ENCODE data around the gene CH25H. TPM values are rescaled to one million over a fixed set of nuclear protein-coding genes. Genes with fewer than 3 reads are reported as not detected.
"Not testable (repeated sequence)": the region's sequence is repeated elsewhere in the genome, so short reads cannot be mapped to it uniquely, and the experiment has no call there.

The CH25H gene
- polyA plus RNA-seq, 1 experiment, result 0.71 TPM

GRCh38 chr10:89251409-89252224, 44.5 kb upstream of the CH25H start, which contains the start of gene LIPA:
Gene LIPA (minus strand): TSS chr10:89251775. CDS start chr10:89247648, 4,127 bp downstream.
- DNase-seq (ENCODE audit: low read depth, low spot score), result peak; percentile 92
- no peak within 1 kb of the TSS for H3K27ac ChIP-seq (ENCODE audit: low read depth, low read length)
- ChIA-PET POLR2A (interaction anchor here (0.9 to 1.6 kb wide), 3 partner anchors 32 to 392 kb away, joined by 3 to 6 read pairs (median 3); no protein-coding TSS in a partner anchor), CTCF (interaction anchor here (0.6 to 2.6 kb wide), 4 partner anchors 8 to 121 kb away, joined by 3 to 20 read pairs (median 3); no protein-coding TSS in a partner anchor)
- no peaks in the 10 kb centered on the region for H3K27me3 ChIP-seq (ENCODE audit: control insufficient read depth, insufficient read depth, low read length)
- H3K9me3 ChIP-seq (ENCODE audit: control insufficient read depth, insufficient read depth, low read length), result peaks cover 8% of the 10 kb centered on the region
- TF ChIP-seq CTCF (IDR thresholded peaks at IDR 0.05; ENCODE audit: low read depth, low read length), result no peak
- peak within 1 kb of the TSS; percentile 93 for H3K4me3 ChIP-seq (ENCODE audit: low read depth, low read length)

- peak overlapping the region; percentile 93 for H3K4me3 ChIP-seq (ENCODE audit: low read depth, low read length)
- TF ChIP-seq CTCF (IDR thresholded peaks at IDR 0.05; ENCODE audit: low read depth, low read length), result no peak
- ChIA-PET POLR2A (interaction anchor here (0.9 to 1.6 kb wide), 3 partner anchors 33 to 393 kb away, joined by 3 to 6 read pairs (median 3); no protein-coding TSS in a partner anchor), CTCF (interaction anchor here (1.0 to 2.6 kb wide), 2 partner anchors 8 to 118 kb away, joined by 3 to 20 read pairs; no protein-coding TSS in a partner anchor)
- peaks cover 8% of the 10 kb centered on the region for H3K9me3 ChIP-seq (ENCODE audit: control insufficient read depth, insufficient read depth, low read length)
- no peak overlapping the region for H3K27ac ChIP-seq (ENCODE audit: low read depth, low read length)
- H3K27me3 ChIP-seq (ENCODE audit: control insufficient read depth, insufficient read depth, low read length), result no peaks in the 10 kb centered on the region
- DNase-seq (ENCODE audit: low read depth, low spot score), result no peak
Observed at GRCh38 chr10:89250865-89251408, 43.8 kb upstream of the CH25H start.

- Histone ChIP-seq H3K4me3 (ENCODE audit: low read depth, low read length) (no peak overlapping the region), H3K27me3 (ENCODE audit: control insufficient read depth, insufficient read depth, low read length) (no peaks in the 10 kb centered on the region), H3K27ac (ENCODE audit: low read depth, low read length) (no peak overlapping the region), H3K9me3 (ENCODE audit: control insufficient read depth, insufficient read depth, low read length) (peaks cover 4% of the 10 kb centered on the region)
- CTCF ChIA-PET, result interaction anchor here (1.0 kb wide), 1 partner anchor 31 kb away, joined by 10 read pairs; no protein-coding TSS in a partner anchor
- TF ChIP-seq CTCF (IDR thresholded peaks at IDR 0.05; ENCODE audit: low read depth, low read length), result no peak
- POLR2A ChIA-PET, result no interaction called here
- DNase-seq (ENCODE audit: low read depth, low spot score), result no peak
Observed at GRCh38 chr10:89248990-89249389, 41.9 kb upstream of the CH25H start.

- POLR2A ChIA-PET; H3K4me3 ChIP-seq (ENCODE audit: low read depth, low read length); DNase-seq (ENCODE audit: low read depth, low spot score); H3K9me3 ChIP-seq (ENCODE audit: control insufficient read depth, insufficient read depth, low read length); H3K27me3 ChIP-seq (ENCODE audit: control insufficient read depth, insufficient read depth, low read length); H3K27ac ChIP-seq (ENCODE audit: low read depth, low read length): not testable (repeated sequence)
- CTCF ChIA-PET, result interaction anchor here (1.3 kb wide), 1 partner anchor 218 kb away, joined by 4 read pairs; no protein-coding TSS in a partner anchor
Observed at GRCh38 chr10:89247623-89248022, 40.5 kb upstream of the CH25H start.

- Histone ChIP-seq H3K4me3 (ENCODE audit: low read depth, low read length) (no peak overlapping the region), H3K9me3 (ENCODE audit: control insufficient read depth, insufficient read depth, low read length) (no peaks in the 10 kb centered on the region), H3K27me3 (ENCODE audit: control insufficient read depth, insufficient read depth, low read length) (no peaks in the 10 kb centered on the region), H3K27ac (ENCODE audit: low read depth, low read length) (no peak overlapping the region)
- DNase-seq (ENCODE audit: low read depth, low spot score), result no peak
- no peak for TF ChIP-seq CTCF (IDR thresholded peaks at IDR 0.05; ENCODE audit: low read depth, low read length)
- ChIA-PET POLR2A (no interaction called here), CTCF (no interaction called here)
Observed at GRCh38 chr10:89245802-89246201, 38.7 kb upstream of the CH25H start.
